ENCODE measurements around the gene ZNF846.
"Not testable (repeated sequence)": the region's sequence is repeated elsewhere in the genome, so short reads cannot be mapped to it uniquely, and the experiment has no call there.

ZNF846 gene

DNA sequence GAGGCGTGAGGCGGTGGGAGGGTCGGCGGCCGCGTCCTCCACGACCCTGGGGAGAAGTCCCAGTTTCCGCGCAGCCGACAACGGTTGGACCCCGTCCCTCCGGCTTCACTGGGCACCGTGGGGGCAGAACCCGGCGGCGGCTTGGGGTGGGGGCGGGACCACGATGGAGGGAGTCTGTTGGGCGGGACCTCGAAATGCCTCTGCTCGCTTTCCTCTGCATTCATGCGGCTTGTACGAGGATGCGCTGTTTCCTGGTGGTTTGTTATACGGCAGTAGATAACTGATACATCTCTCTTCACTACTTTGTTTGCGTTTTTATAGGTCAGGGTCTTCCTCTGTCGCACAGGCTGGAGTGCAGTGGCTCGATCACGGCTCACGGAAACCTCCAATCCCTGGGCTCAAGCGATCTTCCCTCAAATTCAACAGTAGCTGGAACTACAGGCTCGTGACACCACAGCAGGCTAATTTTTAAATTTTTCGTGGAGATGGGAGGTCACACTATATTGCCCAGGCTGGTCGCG lies 24.6 kb upstream of the ZNF846 start:
- Histone ChIP-seq H3K9me3 (ENCODE audit: control insufficient read depth, low read length) (no peaks in the 10 kb centered on the region), H3K36me3 (ENCODE audit: control insufficient read depth, insufficient read depth, low read length) (no peaks in the 10 kb centered on the region), H3K4me3 (ENCODE audit: extremely low read depth, insufficient read depth, low read length, poor library complexity, severe bottlenecking) (peak overlapping the region; percentile 66), H3K27ac (ENCODE audit: low read depth, low read length, severe bottlenecking) (peak overlapping the region; percentile 82), H3K4me1 (ENCODE audit: control insufficient read depth, insufficient read depth, low read length, poor library complexity, severe bottlenecking) (peaks cover 8% of the 10 kb centered on the region)
- WGBS, 2 experiments (ENCODE audit: insufficient coverage in 2 of 2) = 21 to 37% methylated on average over 22 to 27 of the region's 36 CpGs

DNA sequence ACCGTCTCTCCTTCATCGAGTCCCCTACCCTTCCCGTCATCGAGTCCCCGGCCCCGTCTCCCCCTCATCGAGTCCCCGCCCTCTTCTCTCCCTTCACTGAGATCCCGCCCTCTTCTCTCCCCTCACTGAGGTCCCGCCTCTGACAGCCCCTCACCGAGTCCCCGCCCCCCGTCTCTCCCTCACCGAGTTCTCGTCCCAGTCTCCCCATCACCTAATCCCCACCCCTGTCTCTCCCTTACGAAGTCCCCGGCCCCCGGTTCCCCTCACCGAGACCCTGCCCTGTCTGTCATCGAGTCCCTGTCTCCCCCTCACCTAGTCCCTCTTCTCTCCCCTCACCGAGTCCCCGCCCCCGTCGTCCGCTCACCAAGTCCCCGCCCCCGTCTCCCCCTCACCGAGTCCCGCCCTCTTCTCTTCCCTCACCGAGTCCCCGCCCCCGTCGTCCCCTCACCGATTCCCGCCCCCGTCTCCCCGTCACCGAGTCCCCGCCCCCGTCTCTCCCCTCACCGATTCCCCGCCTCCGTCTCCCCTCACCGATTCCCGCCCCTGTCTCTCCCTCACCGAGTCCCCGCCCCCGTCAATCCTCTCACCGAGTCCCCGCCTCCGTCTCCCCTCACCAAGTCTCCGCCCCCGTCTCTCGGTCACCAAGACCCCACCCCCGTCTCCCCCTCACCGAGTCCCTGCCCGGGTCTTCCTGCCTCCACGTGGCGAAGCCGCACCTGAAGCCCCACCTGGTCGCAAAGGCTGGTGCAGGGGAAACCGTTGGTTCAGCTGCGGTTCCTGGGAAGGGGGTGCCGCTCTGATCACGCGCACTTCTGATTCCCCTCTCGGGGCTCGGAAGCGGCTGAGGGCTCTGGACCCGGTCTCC lies 23.9 kb upstream of the ZNF846 start:
- peaks cover 8% of the 10 kb centered on the region for H3K4me1 ChIP-seq (ENCODE audit: control insufficient read depth, insufficient read depth, low read length, poor library complexity, severe bottlenecking)
- H3K36me3 ChIP-seq (ENCODE audit: control insufficient read depth, insufficient read depth, low read length) = no peaks in the 10 kb centered on the region
- WGBS, 2 experiments (ENCODE audit: insufficient coverage in 2 of 2) = 0% methylated on average over 26 to 40 of the region's 70 CpGs
- H3K9me3 ChIP-seq (ENCODE audit: control insufficient read depth, low read length) = peaks cover 2% of the 10 kb centered on the region
- H3K4me3 ChIP-seq (ENCODE audit: extremely low read depth, insufficient read depth, low read length, poor library complexity, severe bottlenecking) = peak overlapping the region; percentile 66
- peak overlapping the region; percentile 82 for H3K27ac ChIP-seq (ENCODE audit: low read depth, low read length, severe bottlenecking)

DNA sequence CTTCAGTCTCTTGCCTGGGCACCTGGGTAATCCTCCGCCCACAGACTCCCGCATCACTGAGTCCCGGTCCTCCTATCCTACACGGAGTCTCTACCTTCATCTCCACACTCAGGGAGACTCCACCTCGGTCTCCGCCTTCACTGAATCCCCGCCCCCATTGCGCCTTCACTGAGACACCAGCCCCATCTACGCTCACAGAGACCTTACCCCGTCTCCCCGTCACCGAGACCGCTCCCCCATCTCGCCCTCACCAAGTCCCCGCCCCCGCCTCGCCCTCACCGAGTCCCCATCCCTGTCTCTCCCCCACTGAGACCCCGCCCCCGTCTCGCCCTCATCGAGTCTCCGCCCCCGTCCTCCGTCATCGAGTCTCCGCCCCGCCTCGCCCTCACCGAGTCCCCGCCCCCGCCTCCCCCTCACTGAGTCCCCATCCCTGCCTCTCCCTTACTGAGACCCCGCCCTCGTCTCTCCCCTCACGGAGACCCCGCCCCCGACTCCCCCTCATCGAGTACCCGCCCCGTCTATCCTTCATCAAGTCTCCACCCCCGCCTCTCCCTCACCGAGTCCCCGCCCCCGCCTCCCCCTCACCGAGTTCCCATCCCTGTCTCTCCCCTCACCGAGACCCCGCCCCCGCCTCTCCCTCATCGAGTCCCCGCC lies 23.1 kb upstream of the ZNF846 start:
- Histone ChIP-seq H3K4me3 (ENCODE audit: extremely low read depth, insufficient read depth, low read length, poor library complexity, severe bottlenecking) (peak overlapping the region; percentile 66), H3K27ac (ENCODE audit: low read depth, low read length, severe bottlenecking) (peak overlapping the region; percentile 45), H3K36me3 (ENCODE audit: control insufficient read depth, insufficient read depth, low read length) (no peaks in the 10 kb centered on the region), H3K4me1 (ENCODE audit: control insufficient read depth, insufficient read depth, low read length, poor library complexity, severe bottlenecking) (peaks cover 8% of the 10 kb centered on the region), H3K9me3 (ENCODE audit: control insufficient read depth, low read length) (peaks cover 9% of the 10 kb centered on the region)
- WGBS, 2 experiments (ENCODE audit: insufficient coverage in 2 of 2) = 10 to 13% methylated on average over 8 to 12 of the region's 50 CpGs

DNA sequence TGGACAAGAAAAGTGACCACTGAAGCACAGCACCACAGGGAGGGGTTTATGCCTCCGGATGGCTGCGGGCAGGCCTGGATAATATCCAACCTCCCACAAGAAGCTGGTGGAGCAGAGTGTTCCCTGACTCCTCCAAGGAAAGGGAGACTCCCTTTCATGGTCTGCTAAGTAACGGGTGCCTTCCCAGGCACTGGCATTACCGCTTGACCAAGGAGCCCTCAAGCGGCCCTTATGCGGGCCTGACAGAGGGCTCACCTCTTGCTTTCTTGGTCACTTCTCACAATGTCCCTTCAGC lies 22.5 kb upstream of the ZNF846 start:
- H3K4me3 ChIP-seq (ENCODE audit: extremely low read depth, insufficient read depth, low read length, poor library complexity, severe bottlenecking) = peak overlapping the region; percentile 66
- H3K9me3 ChIP-seq (ENCODE audit: control insufficient read depth, low read length) = peaks cover 10% of the 10 kb centered on the region
- 89 to 96% methylated on average over 3 to 4 of the region's 6 CpGs for WGBS, 2 experiments (ENCODE audit: insufficient coverage in 2 of 2)
- not testable (repeated sequence) for H3K4me1 ChIP-seq (ENCODE audit: control insufficient read depth, insufficient read depth, low read length, poor library complexity, severe bottlenecking); H3K36me3 ChIP-seq (ENCODE audit: control insufficient read depth, insufficient read depth, low read length)
- H3K27ac ChIP-seq (ENCODE audit: low read depth, low read length, severe bottlenecking) = peak overlapping the region; percentile 13

- 62 to 100% methylated on average over 1 to 3 of the region's 5 CpGs for WGBS, 2 experiments (ENCODE audit: insufficient coverage in 2 of 2)
- Histone ChIP-seq H3K27ac (ENCODE audit: low read depth, low read length, severe bottlenecking) (peak overlapping the region; percentile 81), H3K9me3 (ENCODE audit: control insufficient read depth, low read length) (peaks cover 10% of the 10 kb centered on the region)
- H3K4me3 ChIP-seq (ENCODE audit: extremely low read depth, insufficient read depth, low read length, poor library complexity, severe bottlenecking); H3K36me3 ChIP-seq (ENCODE audit: control insufficient read depth, insufficient read depth, low read length); H3K4me1 ChIP-seq (ENCODE audit: control insufficient read depth, insufficient read depth, low read length, poor library complexity, severe bottlenecking): not testable (repeated sequence)
Observed at GRCh38 chr19:9789579-9789978, 21.0 kb upstream of the ZNF846 start.

GRCh38 chr19:9789066-9789465 lies 20.5 kb upstream of the ZNF846 start:
- H3K27ac ChIP-seq (ENCODE audit: low read depth, low read length, severe bottlenecking) = peak overlapping the region; percentile 81
- H3K9me3 ChIP-seq (ENCODE audit: control insufficient read depth, low read length) = peaks cover 10% of the 10 kb centered on the region
- H3K4me3 ChIP-seq (ENCODE audit: extremely low read depth, insufficient read depth, low read length, poor library complexity, severe bottlenecking) = no peak overlapping the region
- peaks cover 9% of the 10 kb centered on the region for H3K4me1 ChIP-seq (ENCODE audit: control insufficient read depth, insufficient read depth, low read length, poor library complexity, severe bottlenecking)
- H3K36me3 ChIP-seq (ENCODE audit: control insufficient read depth, insufficient read depth, low read length) = no peaks in the 10 kb centered on the region
- 84 to 94% methylated on average over 5 to 9 of the region's 11 CpGs for WGBS, 2 experiments (ENCODE audit: insufficient coverage in 2 of 2)

GRCh38 chr19:9788604-9789003 lies 20.1 kb upstream of the ZNF846 start:
- not testable (repeated sequence) for H3K36me3 ChIP-seq (ENCODE audit: control insufficient read depth, insufficient read depth, low read length); H3K4me3 ChIP-seq (ENCODE audit: extremely low read depth, insufficient read depth, low read length, poor library complexity, severe bottlenecking); H3K27ac ChIP-seq (ENCODE audit: low read depth, low read length, severe bottlenecking)
- Histone ChIP-seq H3K4me1 (ENCODE audit: control insufficient read depth, insufficient read depth, low read length, poor library complexity, severe bottlenecking) (peaks cover 14% of the 10 kb centered on the region), H3K9me3 (ENCODE audit: control insufficient read depth, low read length) (peaks cover 10% of the 10 kb centered on the region)
- 97 to 100% methylated on average over 8 to 10 of the region's 13 CpGs for WGBS, 2 experiments (ENCODE audit: insufficient coverage in 2 of 2)

- Histone ChIP-seq H3K9me3 (ENCODE audit: control insufficient read depth, low read length) (peaks cover 10% of the 10 kb centered on the region), H3K4me1 (ENCODE audit: control insufficient read depth, insufficient read depth, low read length, poor library complexity, severe bottlenecking) (peaks cover 14% of the 10 kb centered on the region), H3K4me3 (ENCODE audit: extremely low read depth, insufficient read depth, low read length, poor library complexity, severe bottlenecking) (no peak overlapping the region), H3K27ac (ENCODE audit: low read depth, low read length, severe bottlenecking) (no peak overlapping the region), H3K36me3 (ENCODE audit: control insufficient read depth, insufficient read depth, low read length) (no peaks in the 10 kb centered on the region)
- 95% methylated on average over 7 to 8 of the region's 8 CpGs for WGBS, 2 experiments (ENCODE audit: insufficient coverage in 2 of 2)
Observed at GRCh38 chr19:9786819-9787218, 18.3 kb upstream of the ZNF846 start.

DNA sequence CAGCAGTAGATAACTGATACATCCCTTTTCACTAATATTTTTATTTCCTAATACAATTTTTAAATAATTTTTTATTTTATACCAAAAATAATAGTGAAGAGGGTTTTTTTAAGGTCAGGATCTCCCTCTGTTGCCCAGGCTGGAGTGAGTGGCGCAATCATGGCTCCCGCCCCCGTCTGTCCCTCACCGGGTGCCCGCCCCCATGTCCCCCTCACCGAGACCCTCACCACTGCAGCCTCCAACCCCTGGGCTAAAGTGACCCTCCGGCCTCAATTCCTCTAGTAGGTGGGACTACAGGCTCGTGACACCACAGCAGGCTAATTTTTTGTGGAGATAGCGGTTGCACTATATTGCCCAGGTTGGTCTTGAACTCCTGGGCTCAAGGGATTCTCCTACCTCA lies 17.8 kb upstream of the ZNF846 start:
- peaks cover 10% of the 10 kb centered on the region for H3K9me3 ChIP-seq (ENCODE audit: control insufficient read depth, low read length)
- H3K4me1 ChIP-seq (ENCODE audit: control insufficient read depth, insufficient read depth, low read length, poor library complexity, severe bottlenecking) = peaks cover 14% of the 10 kb centered on the region
- H3K4me3 ChIP-seq (ENCODE audit: extremely low read depth, insufficient read depth, low read length, poor library complexity, severe bottlenecking) = peak overlapping the region; percentile 68
- whole genome bisulfite sequencing, 2 experiments (ENCODE audit: insufficient coverage in 2 of 2) = 69 to 73% methylated on average over 5 to 6 of the region's 9 CpGs
- H3K27ac ChIP-seq (ENCODE audit: low read depth, low read length, severe bottlenecking) = no peak overlapping the region
- H3K36me3 ChIP-seq (ENCODE audit: control insufficient read depth, insufficient read depth, low read length) = no peaks in the 10 kb centered on the region

DNA sequence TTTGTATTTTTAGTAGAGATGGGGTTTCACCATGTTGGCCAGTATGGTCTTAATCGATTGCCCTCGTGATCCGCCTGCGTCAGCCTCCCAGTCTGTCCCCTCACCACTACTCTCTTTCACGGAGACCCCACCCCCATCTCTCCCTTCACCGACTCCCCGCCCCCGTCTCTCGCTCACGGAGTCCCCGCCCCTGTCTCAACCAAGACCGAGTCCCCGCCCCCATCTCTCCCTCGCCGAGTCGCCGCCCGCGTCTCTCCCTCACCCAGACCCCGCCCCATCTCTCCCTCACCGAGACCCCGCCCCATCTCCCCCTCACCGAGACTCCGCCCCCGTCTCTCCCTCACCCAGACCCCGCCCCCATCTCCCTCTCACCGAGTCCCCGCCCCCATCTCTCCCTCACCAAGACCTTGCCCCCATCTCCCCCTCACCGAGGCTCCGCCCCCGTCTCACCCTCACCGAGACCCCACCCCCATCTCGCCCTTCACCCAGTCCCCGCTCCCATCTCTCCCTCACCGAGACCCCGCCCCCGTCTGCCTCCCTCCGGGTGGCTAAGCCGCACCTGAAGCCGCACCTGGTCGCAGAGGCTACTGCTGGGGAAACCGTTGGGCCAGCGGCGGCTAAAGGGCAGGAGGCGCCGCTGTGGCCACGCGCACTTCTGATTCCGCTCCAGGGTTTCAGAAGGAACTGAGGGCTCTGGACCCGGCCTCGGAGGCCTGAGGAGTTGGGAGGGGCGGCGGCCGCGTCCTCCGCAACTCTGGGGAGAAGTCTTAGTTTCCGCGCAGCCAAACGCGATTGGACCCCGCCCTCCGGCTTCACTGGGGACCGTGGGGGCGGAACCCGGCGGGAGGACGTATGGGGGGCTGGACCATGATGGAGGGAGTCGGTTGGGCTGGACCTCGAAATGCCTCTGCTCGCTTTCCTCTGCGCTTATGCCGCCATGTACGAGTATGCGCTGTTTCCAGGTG lies 17.1 kb upstream of the ZNF846 start:
- WGBS, 2 experiments (ENCODE audit: insufficient coverage in 2 of 2) = 1% methylated on average over 24 to 28 of the region's 74 CpGs
- Histone ChIP-seq H3K4me1 (ENCODE audit: control insufficient read depth, insufficient read depth, low read length, poor library complexity, severe bottlenecking) (peaks cover 14% of the 10 kb centered on the region), H3K36me3 (ENCODE audit: control insufficient read depth, insufficient read depth, low read length) (no peaks in the 10 kb centered on the region), H3K27ac (ENCODE audit: low read depth, low read length, severe bottlenecking) (peak overlapping the region; percentile 92), H3K4me3 (ENCODE audit: extremely low read depth, insufficient read depth, low read length, poor library complexity, severe bottlenecking) (peak overlapping the region; percentile 68), H3K9me3 (ENCODE audit: control insufficient read depth, low read length) (peaks cover 10% of the 10 kb centered on the region)
